Esophagus muscularis mucosa (tissue), 3 donors: ENCODE results near the gene NF2.

Experiments
- POLR2AphosphoS5 ChIP-seq, 2 donors: sonication (generic); formaldehyde crosslinking; IDR thresholded peaks; one replicate each; pipeline ENCODE4 v1.6.1; 2017; ENCODE audit warnings: antibody characterized with exemption in 2 of 2
- TF ChIP-seq, protein P1 (sequence below), 3 experiments: fragments of 200-600 bp in 2 of 3; fragments of 450-650 bp in 1 of 3; sonication (generic) in 2 of 3; IDR thresholded peaks; one replicate each; pipeline ENCODE4 v1.5.1; 2017 to 2019; ENCODE audit warnings: antibody characterized with exemption in 3 of 3, mild to moderate bottlenecking in 2 of 3, moderate library complexity in 1 of 3

DNA sequence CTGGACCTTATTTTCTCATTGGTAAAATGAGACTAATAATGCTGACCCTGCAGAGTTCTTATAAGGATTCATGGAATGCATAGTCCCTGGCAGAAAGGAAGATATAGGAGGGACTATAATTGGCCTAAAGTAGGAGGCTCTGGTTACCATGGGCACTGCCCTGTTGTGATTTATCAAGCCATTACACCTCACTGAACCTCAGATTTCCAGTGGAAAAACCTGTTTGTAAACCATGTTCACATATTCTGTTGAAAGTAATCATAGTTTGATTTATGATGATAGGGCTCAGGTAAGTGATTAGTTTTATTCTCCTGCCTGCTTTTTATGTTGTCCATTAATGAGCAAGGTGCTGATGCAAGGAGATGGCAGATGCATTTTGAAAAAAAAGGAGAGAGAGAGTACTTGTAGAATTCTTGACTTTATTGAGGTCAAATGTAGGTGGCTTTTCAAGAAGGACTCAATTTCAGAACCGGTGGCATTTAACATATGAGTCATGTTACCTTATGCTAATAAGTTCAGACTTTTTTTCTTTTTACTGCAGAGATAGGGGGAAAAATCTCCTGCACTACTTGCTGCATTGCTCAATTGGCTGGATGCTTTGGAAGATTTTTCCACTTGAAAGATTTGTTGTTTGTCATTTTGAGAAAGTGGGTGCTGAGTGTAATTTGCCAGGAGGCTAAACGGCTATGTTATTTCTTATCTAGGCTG, 14.6 kb downstream of the NF2 start:
- TF ChIP-seq, protein P1, sequence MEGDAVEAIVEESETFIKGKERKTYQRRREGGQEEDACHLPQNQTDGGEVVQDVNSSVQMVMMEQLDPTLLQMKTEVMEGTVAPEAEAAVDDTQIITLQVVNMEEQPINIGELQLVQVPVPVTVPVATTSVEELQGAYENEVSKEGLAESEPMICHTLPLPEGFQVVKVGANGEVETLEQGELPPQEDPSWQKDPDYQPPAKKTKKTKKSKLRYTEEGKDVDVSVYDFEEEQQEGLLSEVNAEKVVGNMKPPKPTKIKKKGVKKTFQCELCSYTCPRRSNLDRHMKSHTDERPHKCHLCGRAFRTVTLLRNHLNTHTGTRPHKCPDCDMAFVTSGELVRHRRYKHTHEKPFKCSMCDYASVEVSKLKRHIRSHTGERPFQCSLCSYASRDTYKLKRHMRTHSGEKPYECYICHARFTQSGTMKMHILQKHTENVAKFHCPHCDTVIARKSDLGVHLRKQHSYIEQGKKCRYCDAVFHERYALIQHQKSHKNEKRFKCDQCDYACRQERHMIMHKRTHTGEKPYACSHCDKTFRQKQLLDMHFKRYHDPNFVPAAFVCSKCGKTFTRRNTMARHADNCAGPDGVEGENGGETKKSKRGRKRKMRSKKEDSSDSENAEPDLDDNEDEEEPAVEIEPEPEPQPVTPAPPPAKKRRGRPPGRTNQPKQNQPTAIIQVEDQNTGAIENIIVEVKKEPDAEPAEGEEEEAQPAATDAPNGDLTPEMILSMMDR (IDR thresholded peaks at IDR 0.05) = no peak
- no peak for TF ChIP-seq POLR2AphosphoS5 (IDR thresholded peaks at IDR 0.05)
